Stimulated activated naive CD4-positive, alpha-beta T cell treated with Interleukin-2 at 50 U/mL for 16 hours (primary cell): Measurements from ENCODE around the gene SYDE2.
"Not testable (repeated sequence)": the region's sequence is repeated elsewhere in the genome, so short reads cannot be mapped to it uniquely, and the experiment has no call there.

Experiments
- DNase-seq: peaks from one replicate; lab custom pipeline; 2025; lab: John Stamatoyannopoulos, UW

The SYDE2 gene

DNA sequence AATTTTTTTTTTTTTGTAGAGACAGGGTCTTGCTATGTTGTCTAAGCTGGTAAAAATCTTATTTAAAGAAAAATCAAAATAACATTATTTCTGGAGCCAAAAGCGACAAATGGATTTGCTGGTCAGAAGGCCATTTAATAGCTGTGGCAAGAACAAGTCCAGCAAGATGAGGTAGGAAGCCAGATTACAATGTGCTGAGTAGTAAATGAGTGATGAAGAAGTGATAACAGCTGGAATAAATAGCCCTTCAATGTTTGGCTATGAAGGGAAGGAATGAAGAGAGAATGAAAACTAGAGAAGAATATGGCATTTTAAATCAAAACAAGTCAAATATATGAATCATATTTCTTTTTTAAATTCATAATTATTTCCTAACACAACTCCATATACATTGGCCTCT lies 34.5 kb downstream of the SYDE2 start:
- no peak for DNase-seq

DNA sequence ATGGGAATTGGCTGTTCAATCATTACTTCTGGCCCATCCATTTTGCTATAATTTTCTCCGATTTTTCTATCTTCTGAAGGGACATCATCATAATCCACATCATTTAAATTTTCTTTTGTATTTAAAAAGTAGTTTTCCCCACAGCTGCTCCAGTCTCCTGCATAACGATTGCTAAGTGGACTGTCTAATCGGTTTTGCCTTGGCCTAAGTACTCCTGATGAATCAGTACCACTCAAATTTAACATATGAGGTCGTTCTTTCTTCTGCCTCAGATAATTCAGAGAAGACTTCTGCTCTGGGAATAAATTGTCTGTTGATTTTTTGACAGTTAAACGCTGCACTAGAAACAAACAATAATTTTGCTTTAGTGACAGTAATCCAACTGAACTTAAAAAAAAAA lies 41.9 kb downstream of the SYDE2 start:
- DNase-seq, result no peak

DNA sequence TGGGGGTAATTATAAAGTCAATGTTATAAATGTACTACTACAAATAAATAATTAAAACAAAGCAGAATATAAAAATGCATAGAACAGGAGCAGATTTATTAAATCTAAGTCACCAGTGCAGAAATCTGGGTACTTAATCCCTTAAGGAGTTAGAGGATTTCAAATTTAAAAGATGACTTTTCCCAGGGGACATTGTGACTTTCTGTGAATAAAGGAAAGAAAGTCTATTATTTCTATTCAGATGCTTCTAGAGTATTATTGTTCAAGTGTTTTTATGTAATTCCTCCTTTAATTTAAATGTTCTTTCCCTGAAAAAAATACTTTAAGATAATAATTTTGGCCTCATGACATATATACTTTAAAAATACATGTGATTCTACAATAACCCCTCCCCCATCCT lies 43.4 kb downstream of the SYDE2 start:
- DNase-seq, result no peak

DNA sequence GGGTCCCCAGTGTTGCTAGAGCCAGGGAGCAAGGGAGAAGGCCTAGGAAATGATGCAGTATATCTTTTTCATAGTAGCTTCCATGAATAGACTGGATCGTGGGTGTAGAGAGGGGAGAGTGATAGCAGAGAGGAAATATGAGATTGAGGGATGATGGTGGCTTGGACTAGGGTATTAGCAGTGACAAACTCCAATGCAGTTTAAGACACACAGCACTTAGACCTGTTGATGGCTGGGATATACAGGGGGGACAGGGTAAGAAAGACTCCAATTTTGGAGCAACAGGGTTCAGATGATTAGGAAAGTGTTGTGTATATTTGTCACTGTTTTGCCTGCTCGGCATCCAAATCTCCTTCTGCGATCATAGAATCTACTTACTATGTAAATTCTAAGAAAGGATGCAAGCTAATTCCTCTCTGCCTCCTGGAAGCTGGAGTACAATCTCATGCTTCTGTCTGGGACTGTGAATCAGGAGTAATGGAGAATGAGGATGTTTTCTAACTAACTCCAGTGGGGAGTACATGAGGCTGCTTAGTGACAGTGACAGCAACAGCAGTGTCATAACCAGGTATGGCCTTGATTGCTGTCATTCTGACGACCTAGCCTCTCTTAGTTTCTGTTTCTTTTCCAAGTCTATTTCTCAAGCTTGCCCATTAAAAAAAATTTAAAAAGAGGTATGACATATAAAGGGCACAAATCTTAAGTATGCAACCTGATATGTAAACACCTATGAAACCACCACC lies 47.5 kb downstream of the SYDE2 start:
- DNase-seq, result no peak

DNA sequence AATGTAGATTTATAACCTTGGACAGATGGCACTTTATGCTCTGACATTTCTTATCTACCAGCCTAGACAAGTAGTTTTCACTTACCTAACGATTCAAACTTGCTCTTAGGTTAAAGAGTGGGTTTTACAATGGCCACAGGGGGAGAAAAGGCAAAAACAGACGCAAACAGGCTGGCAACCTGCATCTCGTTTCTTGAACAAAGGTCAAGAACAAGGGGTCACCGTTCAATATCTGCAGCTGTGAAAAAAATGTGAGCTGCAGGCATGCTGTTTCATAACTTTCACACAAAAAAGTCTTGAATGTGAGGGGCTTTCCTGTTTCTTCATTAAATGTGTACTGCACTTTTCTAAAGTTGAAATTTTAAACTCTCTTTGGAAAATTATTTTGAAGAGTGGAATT lies 49.4 kb downstream of the SYDE2 start:
- DNase-seq, result no peak

DNA sequence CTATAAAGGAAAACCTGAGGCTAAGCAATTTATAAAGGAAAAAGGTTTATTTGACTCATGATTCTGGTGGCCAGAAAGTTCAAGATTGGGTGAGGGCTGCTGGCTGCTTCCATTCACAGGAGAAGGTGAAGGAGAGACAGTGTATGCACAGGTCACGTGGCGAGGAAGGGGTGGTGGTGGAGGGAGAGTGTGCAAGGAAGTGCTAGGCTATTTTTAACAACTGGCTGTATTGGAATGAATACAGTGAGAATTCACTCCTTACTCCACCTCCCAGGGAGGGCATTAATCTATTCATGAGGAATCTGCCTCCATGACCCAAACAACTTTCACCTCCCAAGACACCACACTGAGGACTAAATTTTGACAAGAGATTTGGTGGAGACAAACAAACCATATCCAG lies 51.0 kb downstream of the SYDE2 start:
- no peak for DNase-seq

DNA sequence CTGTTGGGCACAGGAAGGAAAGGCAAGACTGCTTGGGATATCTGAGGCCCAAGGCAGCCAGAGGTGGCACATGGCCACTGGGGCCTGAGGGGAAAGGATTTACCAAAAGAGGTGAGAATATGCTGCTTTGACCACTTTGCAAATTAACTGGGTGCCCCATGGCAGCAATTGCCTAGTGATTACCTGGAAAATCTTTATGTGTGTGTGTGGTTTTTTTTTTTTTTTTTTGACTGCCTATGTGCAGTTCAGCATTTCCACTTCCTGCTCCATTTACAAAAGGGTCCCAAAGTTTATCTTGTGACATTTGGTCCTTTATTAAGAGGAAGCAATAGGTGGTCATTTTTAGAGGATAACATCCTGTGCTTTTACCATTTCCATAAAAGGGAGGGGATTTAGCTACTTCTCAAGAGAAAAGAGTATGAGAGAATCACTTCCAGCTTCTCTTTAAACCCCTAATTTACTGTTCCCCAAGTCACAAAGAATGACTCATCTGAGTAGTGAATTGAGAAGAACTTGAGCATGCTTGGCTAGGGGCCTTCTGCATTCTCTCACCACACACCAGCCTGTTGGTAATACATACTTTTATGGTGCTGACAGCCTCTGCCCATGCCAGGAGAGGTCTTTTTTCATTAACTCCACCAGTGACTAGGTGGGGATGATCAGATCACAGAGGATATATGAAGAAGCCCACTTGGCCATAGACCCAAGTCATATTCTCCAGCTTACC lies 52.1 kb downstream of the SYDE2 start:
- no peak for DNase-seq

DNA sequence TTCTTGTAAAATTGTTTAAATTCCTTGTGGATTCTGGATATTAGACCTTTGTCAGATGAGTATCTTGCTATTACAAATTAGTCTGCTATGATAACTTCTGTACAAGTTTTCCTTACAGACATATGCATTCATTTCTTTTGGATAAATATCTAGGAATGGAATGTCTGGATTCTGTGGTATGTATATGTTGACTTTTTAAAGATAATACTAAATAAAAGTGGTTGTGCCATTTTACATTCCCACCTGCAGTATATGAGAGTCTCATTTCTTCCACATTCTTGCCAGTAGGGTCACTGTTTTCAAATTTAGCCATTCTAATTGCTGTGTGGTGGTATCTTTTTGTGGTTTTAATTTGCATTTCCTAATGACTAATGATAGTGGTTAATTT lies 53.9 kb downstream of the SYDE2 start:
- no peak for DNase-seq

DNA sequence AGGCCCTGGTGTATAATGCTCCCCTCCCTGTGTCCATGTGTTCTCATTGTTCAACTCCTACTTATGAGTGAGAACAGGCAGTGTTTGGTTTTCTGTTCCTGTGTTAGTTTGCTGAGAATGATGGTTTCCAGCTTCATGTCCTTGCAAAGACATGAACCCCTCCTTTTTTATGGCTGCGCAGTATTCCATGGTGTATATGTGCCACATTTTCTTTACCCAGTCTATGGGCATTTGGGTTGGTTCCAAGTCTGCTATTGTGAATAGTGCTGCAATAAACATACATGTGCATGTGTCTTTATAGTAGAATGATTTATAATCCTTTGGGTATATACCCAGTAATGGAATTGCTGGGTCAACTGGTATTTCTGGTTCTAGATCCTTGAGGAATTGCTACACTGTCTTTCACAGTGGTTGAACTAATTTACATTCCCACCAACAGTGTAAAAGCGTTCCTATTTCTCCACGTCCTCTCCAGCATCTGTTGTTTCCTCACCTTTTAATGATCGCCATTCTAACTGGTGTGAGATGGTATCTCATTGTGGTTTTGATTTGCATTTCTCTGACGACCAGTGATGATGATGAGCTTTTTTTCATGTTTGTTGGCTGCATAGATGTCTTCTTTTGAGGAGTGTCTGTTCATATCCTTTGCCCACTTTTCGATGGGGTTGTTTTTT lies 54.4 kb downstream of the SYDE2 start:
- DNase-seq, result not testable (repeated sequence)

DNA sequence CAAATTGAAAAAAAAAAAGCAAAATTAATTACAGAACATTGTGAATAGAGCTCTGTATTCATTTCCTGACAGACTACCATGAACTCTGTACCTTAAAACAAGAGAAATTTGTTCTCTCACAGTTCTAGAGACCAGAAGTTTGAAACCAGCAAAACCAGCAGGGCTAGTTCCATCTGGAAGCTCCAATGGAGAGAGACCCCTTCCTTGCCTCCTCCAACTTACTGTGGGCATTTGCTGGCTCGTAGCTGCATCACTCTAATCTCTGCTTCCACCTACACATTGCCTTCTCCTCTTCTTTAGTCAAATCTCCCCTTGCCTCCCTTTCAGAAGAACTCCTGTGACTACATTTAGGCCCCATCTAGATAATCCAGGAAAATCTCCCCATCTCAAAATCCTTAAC lies 56.5 kb downstream of the SYDE2 start:
- DNase-seq, result no peak

DNA sequence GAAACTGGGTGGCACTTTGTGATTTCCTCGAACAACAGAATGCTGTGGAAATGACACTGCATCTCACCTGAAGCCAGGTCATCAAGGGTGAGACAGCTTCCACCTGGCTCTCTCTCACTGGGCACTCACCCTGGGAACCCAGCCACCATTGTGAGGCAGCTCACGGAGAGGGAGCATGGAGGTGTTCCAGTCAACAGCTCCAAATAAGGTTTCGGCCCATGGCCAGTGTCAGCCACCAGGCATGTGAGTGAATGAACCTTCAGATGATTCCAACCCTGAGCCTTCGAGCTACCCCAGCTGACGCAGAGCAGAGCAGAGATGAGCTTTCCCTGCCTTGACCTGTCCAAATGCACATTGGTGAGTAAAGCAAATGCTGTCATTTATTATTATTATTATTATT lies 58.1 kb downstream of the SYDE2 start:
- DNase-seq, result no peak

DNA sequence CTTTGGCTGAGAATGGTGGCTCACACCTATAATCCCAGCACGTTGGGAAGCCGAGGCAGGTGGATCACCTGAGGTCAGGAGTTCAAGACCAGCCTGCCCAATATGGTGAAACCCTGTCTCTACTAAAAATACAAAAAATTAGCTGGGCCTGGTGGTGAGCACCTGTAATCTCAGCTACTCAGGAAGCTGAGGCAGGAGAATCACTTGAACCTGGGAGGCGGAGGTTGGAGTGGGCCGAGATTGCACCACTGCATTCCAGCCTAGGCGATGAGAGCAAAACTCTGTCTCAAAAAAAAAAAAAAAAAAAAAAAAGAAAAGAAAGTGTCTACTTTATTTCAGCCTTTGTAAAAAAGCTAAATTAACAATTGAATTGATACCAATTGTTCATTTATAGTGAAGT lies 62.4 kb downstream of the SYDE2 start:
- DNase-seq, result not testable (repeated sequence)

DNA sequence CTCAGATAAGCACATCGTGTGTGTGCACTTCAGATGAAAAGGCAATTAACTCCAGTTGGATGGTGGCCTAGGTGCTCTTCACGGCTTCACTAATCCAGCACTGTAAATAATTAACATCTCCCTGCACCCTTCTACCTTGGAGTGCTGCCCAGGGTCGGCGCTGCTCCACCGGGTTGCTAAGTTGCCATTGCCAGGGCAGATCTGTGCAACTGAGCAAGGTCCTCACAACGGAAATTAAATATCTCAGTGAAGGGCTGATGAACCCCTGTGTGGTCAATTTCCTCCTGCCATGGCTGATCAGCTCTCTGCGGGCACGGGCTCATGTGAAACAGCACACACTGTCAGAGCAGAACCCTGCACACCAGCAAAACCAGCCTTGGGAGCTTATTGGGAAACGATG lies 63.2 kb downstream of the SYDE2 start:
- no peak for DNase-seq

DNA sequence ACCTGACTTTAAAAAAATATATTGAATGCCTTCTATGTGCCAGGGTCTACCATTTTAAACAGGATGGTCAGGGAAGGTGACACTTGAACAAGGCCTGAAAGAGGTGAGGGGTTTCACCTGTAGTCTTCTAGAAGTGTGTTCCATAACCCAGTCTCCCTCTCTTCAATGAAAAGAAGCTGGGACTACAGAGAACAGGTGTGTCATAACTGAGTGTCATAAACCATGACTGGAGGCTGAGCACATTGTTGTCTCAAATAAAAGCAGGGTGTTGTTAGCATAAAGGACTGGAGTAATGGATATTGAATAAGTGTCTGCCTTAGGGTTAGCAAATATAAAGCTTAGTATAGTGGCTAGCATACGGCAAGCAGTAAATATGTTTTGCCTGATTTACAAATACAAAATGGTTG lies 65.4 kb downstream of the SYDE2 start:
- DNase-seq, result no peak

DNA sequence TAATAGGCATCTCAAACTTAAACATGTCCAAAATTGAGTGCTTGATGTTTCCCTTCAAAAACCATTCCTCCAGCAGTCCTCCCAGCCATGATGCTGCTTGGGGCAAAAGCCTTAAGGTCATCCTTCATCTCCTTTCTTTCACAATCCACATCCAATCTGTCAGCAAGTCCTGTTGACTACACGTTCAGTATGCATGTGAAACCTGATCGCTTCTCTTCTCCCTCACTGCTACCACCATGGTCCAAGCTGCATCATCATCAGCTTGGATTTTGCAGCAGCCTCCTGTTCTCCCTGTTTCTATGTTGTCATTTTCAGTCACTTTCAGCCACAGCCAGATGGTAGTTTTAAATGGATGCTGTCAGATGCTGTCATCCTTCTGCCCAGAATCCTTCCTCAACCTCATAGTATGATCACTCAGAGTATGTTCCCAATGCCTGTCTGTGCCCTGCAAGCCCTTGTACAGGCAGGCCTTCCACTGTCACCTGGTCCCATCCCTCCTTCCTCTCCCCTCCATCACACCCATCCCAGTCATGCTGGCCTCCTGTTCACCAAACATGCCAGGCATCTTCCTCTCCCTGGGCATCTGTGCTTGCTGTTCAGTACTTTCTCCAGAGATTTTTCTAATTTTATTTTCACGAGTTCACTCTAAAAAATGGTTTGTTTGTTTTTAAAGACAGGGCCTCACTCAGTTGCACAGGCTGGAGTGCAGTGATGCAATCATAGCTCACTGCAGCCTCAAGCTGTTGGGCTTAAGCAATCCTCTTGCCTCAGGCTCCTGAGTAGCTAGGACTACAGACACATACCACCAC lies 66.0 kb downstream of the SYDE2 start:
- no peak for DNase-seq

DNA sequence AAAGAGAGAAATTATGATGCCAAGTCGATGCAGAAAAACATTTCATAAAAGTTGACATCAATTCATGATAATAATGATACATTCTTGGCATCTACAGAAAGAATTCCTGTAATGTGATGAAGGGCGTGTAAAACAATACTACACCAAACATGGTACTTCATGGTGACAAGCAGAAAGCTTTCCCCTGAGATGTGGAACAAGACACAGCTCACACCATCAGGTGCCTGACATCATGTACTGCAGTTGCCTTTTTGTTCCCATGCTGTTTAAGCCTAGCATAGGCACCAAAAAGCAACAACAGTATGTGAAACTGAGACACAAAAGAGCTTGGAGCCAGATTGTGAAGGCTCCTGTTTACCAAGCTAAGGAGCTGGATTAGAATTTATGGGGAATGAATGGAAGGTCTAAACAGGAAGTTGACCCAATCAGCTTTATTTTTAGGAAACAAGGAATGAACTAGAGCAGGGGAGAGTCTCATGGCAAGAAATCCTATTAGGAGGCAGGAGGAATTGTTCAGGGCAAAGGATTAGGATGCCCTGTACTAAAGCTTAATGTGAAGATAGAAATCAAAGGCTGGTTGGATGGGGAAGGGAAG lies 67.2 kb downstream of the SYDE2 start:
- DNase-seq, result no peak

DNA sequence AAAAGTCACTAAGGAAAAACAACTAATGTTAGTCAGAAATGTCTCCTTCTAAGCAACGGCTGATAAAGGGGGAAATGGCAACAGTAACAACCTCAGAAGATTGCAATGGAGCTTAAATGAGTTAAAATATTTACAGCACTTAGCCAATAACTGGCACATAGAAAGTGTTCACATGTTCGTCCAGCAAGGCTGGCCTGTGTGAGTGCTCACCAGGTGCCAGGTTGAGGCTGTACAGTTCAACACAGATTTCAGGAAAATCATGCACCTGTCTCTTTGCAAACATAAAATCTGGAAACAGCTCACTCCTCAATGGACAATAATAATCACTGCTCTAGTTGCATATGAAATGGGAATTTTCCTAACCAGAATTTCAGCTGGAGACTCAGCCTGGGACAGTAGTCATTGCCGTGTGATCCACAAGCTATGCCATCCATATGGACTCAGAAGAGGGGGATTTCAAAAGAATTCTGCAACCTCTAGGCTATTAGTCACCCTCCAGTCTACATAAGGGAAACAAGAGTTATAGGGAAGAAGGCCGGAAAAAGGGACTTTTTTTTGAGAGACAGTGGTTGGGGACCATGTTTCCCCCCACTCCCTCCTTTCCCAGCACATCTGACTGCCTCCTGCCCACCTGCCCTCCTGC lies 68.6 kb downstream of the SYDE2 start:
- DNase-seq, result no peak

DNA sequence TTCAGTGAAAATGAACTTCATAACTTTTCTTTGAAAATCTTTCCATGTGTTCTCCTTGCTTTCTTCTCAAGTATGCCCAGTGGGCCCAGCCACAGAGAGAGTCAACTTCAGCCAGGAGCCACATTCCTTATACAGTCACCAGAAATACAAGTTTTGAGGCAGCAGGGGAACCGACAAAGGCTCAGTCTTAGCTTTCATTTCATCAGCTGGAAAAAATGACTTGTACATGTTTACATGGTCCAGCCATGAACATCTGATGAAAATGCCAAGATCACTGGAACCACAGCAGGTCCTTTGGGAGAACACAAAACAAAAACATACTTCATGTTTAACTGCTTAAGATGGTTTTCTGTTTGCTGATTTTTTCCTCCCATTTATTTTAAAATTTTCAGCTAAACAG lies 72.5 kb downstream of the SYDE2 start:
- DNase-seq, result no peak

DNA sequence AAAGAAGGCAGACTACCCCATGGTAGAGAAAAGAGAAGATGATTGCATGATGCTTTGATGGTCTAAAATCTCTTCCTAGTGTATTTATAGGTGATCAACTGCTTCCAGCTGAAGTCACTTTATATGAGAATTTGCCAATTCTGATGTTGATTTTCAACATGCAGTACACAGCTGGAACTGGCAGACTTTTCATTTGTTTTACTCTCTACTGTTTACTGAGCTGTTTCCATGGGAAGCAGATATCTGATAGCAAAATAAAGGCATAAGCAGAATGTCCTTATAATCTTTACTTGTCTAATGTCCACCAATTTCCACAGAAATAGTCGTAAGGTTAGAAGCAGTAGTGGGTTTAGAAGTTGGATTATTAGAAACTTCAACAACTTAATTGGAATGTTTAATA lies 74.9 kb downstream of the SYDE2 start:
- DNase-seq, result no peak

DNA sequence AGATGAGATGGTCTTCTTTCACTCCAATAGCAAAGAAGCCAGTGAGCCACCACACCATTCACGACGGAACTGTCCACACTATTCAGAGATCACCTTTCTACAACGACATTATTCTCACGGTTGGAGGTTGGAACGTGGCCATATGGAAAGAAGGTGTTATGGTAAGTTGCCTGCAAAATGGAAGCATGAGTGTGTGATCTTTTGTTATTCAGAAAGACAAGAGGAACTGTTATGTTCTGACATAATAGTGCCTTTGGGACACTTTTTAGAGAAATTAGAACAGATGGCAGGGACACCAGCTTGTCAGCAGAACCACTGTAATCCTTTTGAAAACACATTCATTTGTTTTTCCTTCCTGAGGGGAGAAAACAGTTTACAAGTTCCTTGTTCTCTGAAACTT lies 76.7 kb downstream of the SYDE2 start:
- DNase-seq, result no peak

DNA sequence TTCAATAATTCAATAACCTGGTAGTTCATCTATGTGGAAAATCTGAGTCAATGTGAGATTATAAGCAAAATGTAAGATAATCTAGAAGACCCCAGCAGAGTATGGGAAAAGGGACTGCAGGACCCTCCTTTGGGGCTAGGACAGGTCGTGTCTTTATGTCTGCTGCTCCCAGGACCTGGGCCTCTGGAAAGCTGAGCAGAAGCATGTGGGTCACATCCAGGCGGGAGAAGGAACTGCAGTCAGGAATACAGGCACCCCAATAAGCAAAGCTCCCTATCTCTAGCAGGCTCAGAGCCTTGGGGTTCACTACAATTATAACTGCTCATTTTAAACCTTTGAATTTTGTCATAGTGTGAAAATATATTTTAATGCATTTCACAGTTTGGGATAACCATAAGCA lies 78.6 kb downstream of the SYDE2 start:
- DNase-seq, result no peak

DNA sequence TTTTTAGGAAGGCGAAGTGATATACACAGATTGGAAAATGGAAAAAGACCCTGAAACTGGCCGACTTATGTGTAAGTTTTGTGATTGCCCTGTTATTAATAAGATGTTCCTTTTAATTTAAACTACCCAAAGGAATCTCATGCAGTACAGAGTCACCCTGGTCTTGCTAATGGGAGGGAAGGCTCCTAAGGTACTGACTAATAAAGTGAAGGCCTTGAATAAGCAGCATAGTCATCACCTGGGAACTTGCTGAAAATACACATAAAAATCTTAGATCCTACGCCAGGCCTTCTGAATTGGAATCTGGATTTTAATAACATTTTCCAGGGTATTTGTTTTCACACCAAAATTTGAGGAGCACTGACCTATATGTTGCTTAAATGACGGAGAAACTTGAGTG lies 79.1 kb downstream of the SYDE2 start:
- DNase-seq, result no peak
